Measurements from ENCODE around the gene SCN3A.

Gene SCN3A

GRCh38 chr2:165191096-165191728 is 12.6 kb downstream of the SCN3A start:
- no peak for DNase-seq (ENCODE audit: low spot score)

GRCh38 chr2:165185633-165186032 is 18.2 kb downstream of the SCN3A start:
- no peak for DNase-seq (ENCODE audit: low spot score)

- DNase-seq (ENCODE audit: low spot score), result no peak
These were observed 21.8 kb downstream of the SCN3A start for GRCh38 chr2:165182029-165182428.

GRCh38 chr2:165176780-165177179 is 27.1 kb downstream of the SCN3A start:
- DNase-seq (ENCODE audit: low spot score), result no peak

GRCh38 chr2:165173215-165173614 is 30.6 kb downstream of the SCN3A start:
- no peak for DNase-seq (ENCODE audit: low spot score)

GRCh38 chr2:165164201-165164600 is 39.6 kb downstream of the SCN3A start:
- DNase-seq (ENCODE audit: low spot score), result no peak

- DNase-seq (ENCODE audit: low spot score), result no peak
These were observed 40.1 kb downstream of the SCN3A start for GRCh38 chr2:165163761-165164160.

- DNase-seq (ENCODE audit: low spot score), result no peak
These were observed 41.4 kb downstream of the SCN3A start for GRCh38 chr2:165162466-165162865.

- DNase-seq (ENCODE audit: low spot score), result no peak
These were observed 42.3 kb downstream of the SCN3A start for GRCh38 chr2:165161510-165161909.

- DNase-seq (ENCODE audit: low spot score), result no peak
These were observed 46.7 kb downstream of the SCN3A start for GRCh38 chr2:165157160-165157559.

- no peak for DNase-seq (ENCODE audit: low spot score)
These were observed 48.7 kb downstream of the SCN3A start for GRCh38 chr2:165155152-165155551.

- no peak for DNase-seq (ENCODE audit: low spot score)
These were observed 54.4 kb downstream of the SCN3A start for GRCh38 chr2:165149439-165149838.

GRCh38 chr2:165147186-165148045 is 56.4 kb downstream of the SCN3A start:
- no peak for DNase-seq (ENCODE audit: low spot score)

GRCh38 chr2:165144315-165144714 is 59.5 kb downstream of the SCN3A start:
- no peak for DNase-seq (ENCODE audit: low spot score)

- no peak for DNase-seq (ENCODE audit: low spot score)
These were observed 62.1 kb downstream of the SCN3A start for GRCh38 chr2:165141601-165142354.

- DNase-seq (ENCODE audit: low spot score), result no peak
These were observed 77.6 kb downstream of the SCN3A start for GRCh38 chr2:165126244-165126643.

- DNase-seq (ENCODE audit: low spot score), result peak; percentile 12
These were observed 81.3 kb downstream of the SCN3A start for GRCh38 chr2:165122521-165122920.

- no peak for DNase-seq (ENCODE audit: low spot score)
These were observed 82.9 kb downstream of the SCN3A start for GRCh38 chr2:165120740-165121467.

- no peak for DNase-seq (ENCODE audit: low spot score)
These were observed 88.6 kb downstream of the SCN3A start for GRCh38 chr2:165115258-165115657.

- no peak for DNase-seq (ENCODE audit: low spot score)
These were observed 89.4 kb downstream of the SCN3A start for GRCh38 chr2:165114346-165114939.

- no peak for DNase-seq (ENCODE audit: low spot score)
These were observed 90.4 kb downstream of the SCN3A start for GRCh38 chr2:165113414-165113813.

- DNase-seq (ENCODE audit: low spot score), result no peak
These were observed 91.1 kb downstream of the SCN3A start for GRCh38 chr2:165112789-165113188.
